GM12878 (cell line): Measurements from ENCODE around the gene GADD45A. TPM values are rescaled to one million over a fixed set of nuclear protein-coding genes. Genes with fewer than 3 reads are reported as not detected.

Experiments
- ATAC-seq: fragments of 200-7000 bp; cut with Tn5 transposase; 3 replicates; pipeline ENCODE4 v1.9.1; 2020; ENCODE audit warnings: mild to moderate bottlenecking, moderate library complexity
- BruUV-seq: library from RNA; stranded (reverse); fragments of 400-500 nt; replicated peaks from 2 replicates; lab custom pipeline; 2021; lab: Mats Ljungman, UMichigan
- CTCF ChIA-PET: fragments of 300-600 bp; sonication (Branson Sonifier 250); formaldehyde crosslinking; extraction: SDS; loops from one replicate; lab custom pipeline; 2021; ENCODE audit warnings: inconsistent platforms; lab: Yijun Ruan, JAX
- POLR2A ChIA-PET: fragments of 350-600 bp; formaldehyde crosslinking; extraction: SDS; loops from one replicate; lab custom pipeline; 2021; ENCODE audit warnings: inconsistent platforms; lab: Charles Lee
- RAD21 ChIA-PET: fragments of 300-600 bp; sonication (Branson Sonifier 250); formaldehyde crosslinking; loops from one replicate; lab custom pipeline; 2023; ENCODE audit warnings: antibody characterized with exemption; ENCODE audit not compliant: unreplicated experiment; lab: Charles Lee
- SMC1A ChIA-PET: fragments of 300-600 bp; sonication (Branson Sonifier 250); formaldehyde crosslinking; loops from one replicate; lab custom pipeline; 2023; ENCODE audit not compliant: unreplicated experiment, uncharacterized antibody; lab: Charles Lee
- DNase-seq: peaks from one replicate; pipeline ENCODE4 v3.0.0-alpha.2; 2011; ENCODE audit warnings: low read depth, low spot score
- FAIRE-seq: peaks from 3 replicates; lab custom pipeline; 2011; peaks lifted over from hg19 to GRCh38; lab: Jason Lieb, UNC
- H2AFZ ChIP-seq: 2 replicates; pipeline ENCODE4 v1.6.0; 2011; ENCODE audit warnings: low read depth, low read length, control low read depth; ENCODE audit not compliant: control insufficient read depth
- H3K27ac ChIP-seq: 2 replicates; pipeline ENCODE4 v1.5.1; 2011; ENCODE audit warnings: control low read depth; ENCODE audit not compliant: control insufficient read depth, insufficient read depth
- H3K27me3 ChIP-seq, 2 experiments: replicated peaks in 1 of 2; 2 replicates each; pipeline versions ENCODE4 v1.6.0 to v1.6.1; 2011; ENCODE audit warnings: low read length in 1 of 2; ENCODE audit not compliant: control insufficient read depth in 2 of 2, insufficient read depth in 2 of 2
- H3K36me3 ChIP-seq, 2 experiments: 2 replicates each; pipeline ENCODE4 v1.5.1; 2011; ENCODE audit warnings: low read length in 1 of 2; ENCODE audit not compliant: control insufficient read depth in 2 of 2, insufficient read depth in 2 of 2
- H3K4me1 ChIP-seq: 2 replicates; pipeline ENCODE4 v1.6.1; 2011; ENCODE audit warnings: mild to moderate bottlenecking, low read length, moderate library complexity, mixed read lengths; ENCODE audit not compliant: control insufficient read depth, insufficient read depth
- H3K4me2 ChIP-seq: 2 replicates; pipeline ENCODE4 v1.6.0; 2011; ENCODE audit warnings: control low read depth; ENCODE audit not compliant: control insufficient read depth, insufficient read depth
- H3K4me3 ChIP-seq: fragments of 200-600 bp; sonication (generic); 2 replicates; pipeline ENCODE4 v1.5.1; 2016
- H3K79me2 ChIP-seq: 2 replicates; pipeline ENCODE4 v1.6.0; 2011; ENCODE audit warnings: low read length; ENCODE audit not compliant: control insufficient read depth, insufficient read depth
- H3K9ac ChIP-seq: 2 replicates; pipeline ENCODE4 v1.8.0; 2011; ENCODE audit warnings: low read length, control low read depth, mixed read lengths; ENCODE audit not compliant: control insufficient read depth, insufficient read depth
- H3K9me3 ChIP-seq: replicated peaks from 3 replicates; pipeline ENCODE4 v1.5.1; 2011; ENCODE audit warnings: mild to moderate bottlenecking, low read length; ENCODE audit not compliant: control insufficient read depth, insufficient read depth
- H4K20me1 ChIP-seq: 2 replicates; pipeline ENCODE4 v1.6.0; 2011; ENCODE audit not compliant: control insufficient read depth, insufficient read depth
- CREM ChIP-seq: IDR thresholded peaks from 2 replicates; pipeline ENCODE4 v1.6.1; 2014; ENCODE audit warnings: antibody characterized with exemption, low read depth
- EZH2 ChIP-seq: IDR thresholded peaks from 2 replicates; pipeline ENCODE4 v1.6.1; 2012; ENCODE audit warnings: low read depth, mild to moderate bottlenecking, control low read depth, inconsistent platforms, low read length, borderline replicate concordance; ENCODE audit not compliant: control insufficient read depth
- HSF1 ChIP-seq: fragments of 150-350 bp; IDR thresholded peaks from 2 replicates; pipeline ENCODE4 v1.6.1; 2014; ENCODE audit warnings: mild to moderate bottlenecking, low read depth, low read length
- MEF2B ChIP-seq: fragments of 450-650 bp; IDR thresholded peaks from 2 replicates; pipeline ENCODE4 v1.6.1; 2018; ENCODE audit warnings: mild to moderate bottlenecking, moderate library complexity; ENCODE audit not compliant: partially characterized antibody, poor library complexity, severe bottlenecking
- NRF1 ChIP-seq: conservative IDR thresholded peaks from 2 replicates; pipeline ENCODE4 v1.6.1; 2011; ENCODE audit warnings: mild to moderate bottlenecking, low read depth, low read length, improper control_type of control experiment
- PKNOX1 ChIP-seq: fragments of 450-650 bp; IDR thresholded peaks from 2 replicates; pipeline ENCODE4 v1.6.1; 2016; ENCODE audit warnings: mild to moderate bottlenecking
- RELA ChIP-seq: fragments of 450-650 bp; IDR thresholded peaks from 2 replicates; pipeline ENCODE4 v1.8.0; 2014; ENCODE audit warnings: borderline replicate concordance; ENCODE audit not compliant: partially characterized antibody
- SMAD5 ChIP-seq: IDR thresholded peaks from 2 replicates; pipeline ENCODE4 v1.6.1; 2016; ENCODE audit warnings: antibody characterized with exemption, low read depth
- STAT1 ChIP-seq: fragments of 450-650 bp; conservative IDR thresholded peaks from 2 replicates; pipeline ENCODE4 v1.6.1; 2014; ENCODE audit warnings: antibody characterized with exemption, mild to moderate bottlenecking
- ZNF217 ChIP-seq: fragments of 450-650 bp; IDR thresholded peaks from 2 replicates; pipeline ENCODE4 v1.6.1; 2017; ENCODE audit warnings: antibody characterized with exemption, mild to moderate bottlenecking
- ZNF274 ChIP-seq: IDR thresholded peaks from one replicate; pipeline ENCODE4 v1.8.0; 2011; ENCODE audit not compliant: insufficient read length, insufficient read depth
- ZNF384 ChIP-seq: IDR thresholded peaks from 2 replicates; pipeline ENCODE4 v1.6.1; 2012; ENCODE audit warnings: low read depth, mild to moderate bottlenecking, low read length, improper control_type of control experiment, borderline replicate concordance
- WGBS: methylation state at CpG from one replicate; pipeline ENCODE4 v1.1.6; 2016; ENCODE audit warnings: low lambda C conversion rate; ENCODE audit not compliant: insufficient replicate concordance, insufficient coverage; ENCODE audit errors: missing lambda C conversion rate; 5-methylcytosine and 5-hydroxymethylcytosine counted together
- in situ Hi-C: fragments of 300-500 bp; cut with MboI; formaldehyde crosslinking; loops from 9 replicates; pipeline ENCODE4 v1.14.3; 2018; ENCODE audit warnings: mixed read lengths
- intact Hi-C: fragments of 100-400 bp; cut with micrococcal nuclease; formaldehyde crosslinking; loops from one replicate; pipeline ENCODE4 v1.14.2; 2022; ENCODE audit not compliant: unreplicated experiment
- polyA plus RNA-seq, 11 experiments: library from polyadenylated mRNA; depleted of rRNA in 4 of 11; unstranded in 6 of 11; stranded (reverse) in 5 of 11; fragments of >200 nt; fragmentation: Nextera tagmentation in 4 of 11; fragmentation: Illumina TruSeq in 1 of 11; extraction: Ambion mirVana in 4 of 11; extraction: Trizol in 1 of 11; gene quantifications; 1 replicate in 1 of 11; 2 replicates in 10 of 11; pipeline versions ENCODE4 v1.2.1 to v1.2.3, GENCODE V29; 2011 to 2016; ENCODE audit warnings: inconsistent platforms in 2 of 11, missing spikeins in 2 of 11, low read depth in 1 of 11
- total RNA-seq, 4 experiments: library from RNA; depleted of rRNA in 3 of 4; stranded (reverse); fragments of >200 nt in 3 of 4; fragmentation: Illumina TruSeq in 1 of 4; extraction: Trizol in 1 of 4; gene quantifications; 2 replicates each; pipeline versions ENCODE4 v1.2.1 to v1.2.3, GENCODE V29; 2013 to 2021
- TF ChIP-seq, protein P1 (sequence below): fragments of 450-650 bp; IDR thresholded peaks from 2 replicates; pipeline ENCODE4 v1.6.1; 2017; ENCODE audit warnings: borderline replicate concordance
- TF ChIP-seq, protein P2 (sequence below): fragments of 450-650 bp; conservative IDR thresholded peaks from 2 replicates; pipeline ENCODE4 v1.6.1; 2017; ENCODE audit warnings: mild to moderate bottlenecking, moderate library complexity
- TF ChIP-seq, protein P3 (sequence below): IDR thresholded peaks from 2 replicates; pipeline ENCODE4 v1.6.1; 2012; ENCODE audit warnings: low read depth, low read length, improper control_type of control experiment

Gene GADD45A
- total and polyA plus RNA-seq, 10 of the 15 experiments (the other 5 are each of a cell fraction or from before 2014, with no cell fraction given), result 4.7 to 48.9 (median 18.5) TPM

DNA sequence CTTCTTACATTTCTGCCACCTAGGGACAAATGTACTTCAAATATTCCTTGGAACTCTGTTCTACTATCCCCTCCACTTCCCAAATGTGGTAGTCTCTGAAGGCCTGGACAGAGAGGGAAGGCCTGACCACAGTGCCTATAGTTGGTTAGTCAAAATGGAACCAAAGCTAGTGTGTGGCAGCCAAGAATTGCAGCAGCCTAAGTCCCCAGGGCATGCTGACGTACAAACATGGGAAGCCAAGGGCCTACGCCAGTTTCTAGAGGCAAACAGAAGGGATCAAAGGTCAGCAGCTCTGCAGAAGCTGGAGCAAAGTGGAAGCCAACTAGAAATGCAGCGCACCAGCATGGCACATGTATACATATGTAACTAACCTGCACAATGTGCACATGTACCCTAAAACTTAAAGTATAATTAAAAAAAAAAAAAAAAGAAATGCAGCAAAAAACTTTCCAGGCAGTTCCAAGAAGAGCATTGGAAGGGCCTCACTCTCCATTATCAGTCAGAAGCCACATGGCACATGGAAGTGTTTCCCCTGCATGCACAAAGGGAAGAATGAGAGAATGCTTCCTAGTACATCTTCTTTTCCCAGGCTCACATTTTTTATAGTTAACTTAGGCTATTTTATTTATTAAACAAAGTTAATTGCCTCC is 39.4 kb upstream of the GADD45A start:
- no peak overlapping the region for H3K4me3 ChIP-seq
- no peaks in the 10 kb centered on the region for H4K20me1 ChIP-seq
- no peaks in the 10 kb centered on the region; a peak in 1 of 4 replicates for H3K27me3 ChIP-seq
- DNase-seq, result no peak
- ChIA-PET CTCF (interaction anchor here (2.6 kb wide), 1 partner anchor 115 kb away, joined by 11 read pairs; no protein-coding TSS in a partner anchor), RAD21 (interaction anchor here (1.5 kb wide), 1 partner anchor 115 kb away, joined by 6 read pairs; no protein-coding TSS in a partner anchor), POLR2A (interaction anchor here (1.9 kb wide), 1 partner anchor 39 kb away, joined by 5 read pairs; no protein-coding TSS in a partner anchor), SMC1A (interaction anchor here (2.1 to 3.1 kb wide), 2 partner anchors 32 to 114 kb away, joined by 4 to 10 read pairs; no protein-coding TSS in a partner anchor)
- H3K36me3 ChIP-seq, result no peaks in the 10 kb centered on the region
- WGBS, result 39% methylated on average over 3 of the region's 3 CpGs
- H3K9ac ChIP-seq, result no peak overlapping the region
- no peak for FAIRE-seq
- H3K9me3 ChIP-seq, result no peaks in the 10 kb centered on the region
- intact Hi-C loops (no loop called here), in situ Hi-C loops (no loop called here)
- no peak overlapping the region for H3K27ac ChIP-seq
- no peak overlapping the region for H2AFZ ChIP-seq
- H3K4me2 ChIP-seq, result no peak overlapping the region
- H3K79me2 ChIP-seq, result no peaks in the 10 kb centered on the region
- no TSS peak for BruUV-seq
- H3K4me1 ChIP-seq, result no peaks in the 10 kb centered on the region
- ATAC-seq, result no peak
- TF ChIP-seq, protein P1, sequence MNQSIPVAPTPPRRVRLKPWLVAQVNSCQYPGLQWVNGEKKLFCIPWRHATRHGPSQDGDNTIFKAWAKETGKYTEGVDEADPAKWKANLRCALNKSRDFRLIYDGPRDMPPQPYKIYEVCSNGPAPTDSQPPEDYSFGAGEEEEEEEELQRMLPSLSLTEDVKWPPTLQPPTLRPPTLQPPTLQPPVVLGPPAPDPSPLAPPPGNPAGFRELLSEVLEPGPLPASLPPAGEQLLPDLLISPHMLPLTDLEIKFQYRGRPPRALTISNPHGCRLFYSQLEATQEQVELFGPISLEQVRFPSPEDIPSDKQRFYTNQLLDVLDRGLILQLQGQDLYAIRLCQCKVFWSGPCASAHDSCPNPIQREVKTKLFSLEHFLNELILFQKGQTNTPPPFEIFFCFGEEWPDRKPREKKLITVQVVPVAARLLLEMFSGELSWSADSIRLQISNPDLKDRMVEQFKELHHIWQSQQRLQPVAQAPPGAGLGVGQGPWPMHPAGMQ, result no peak
- TF ChIP-seq ZNF384 (no peak), ZNF217 (no peak), CREM (no peak), PKNOX1 (no peak), HSF1 (no peak), SMAD5 (no peak), MEF2B (no peak), NRF1 (no peak), RELA (no peak), ZNF274 (no peak), STAT1 (no peak), EZH2 (no peak)
- TF ChIP-seq, protein P2, sequence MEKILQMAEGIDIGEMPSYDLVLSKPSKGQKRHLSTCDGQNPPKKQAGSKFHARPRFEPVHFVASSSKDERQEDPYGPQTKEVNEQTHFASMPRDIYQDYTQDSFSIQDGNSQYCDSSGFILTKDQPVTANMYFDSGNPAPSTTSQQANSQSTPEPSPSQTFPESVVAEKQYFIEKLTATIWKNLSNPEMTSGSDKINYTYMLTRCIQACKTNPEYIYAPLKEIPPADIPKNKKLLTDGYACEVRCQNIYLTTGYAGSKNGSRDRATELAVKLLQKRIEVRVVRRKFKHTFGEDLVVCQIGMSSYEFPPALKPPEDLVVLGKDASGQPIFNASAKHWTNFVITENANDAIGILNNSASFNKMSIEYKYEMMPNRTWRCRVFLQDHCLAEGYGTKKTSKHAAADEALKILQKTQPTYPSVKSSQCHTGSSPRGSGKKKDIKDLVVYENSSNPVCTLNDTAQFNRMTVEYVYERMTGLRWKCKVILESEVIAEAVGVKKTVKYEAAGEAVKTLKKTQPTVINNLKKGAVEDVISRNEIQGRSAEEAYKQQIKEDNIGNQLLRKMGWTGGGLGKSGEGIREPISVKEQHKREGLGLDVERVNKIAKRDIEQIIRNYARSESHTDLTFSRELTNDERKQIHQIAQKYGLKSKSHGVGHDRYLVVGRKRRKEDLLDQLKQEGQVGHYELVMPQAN, result no peak
- TF ChIP-seq, protein P3, sequence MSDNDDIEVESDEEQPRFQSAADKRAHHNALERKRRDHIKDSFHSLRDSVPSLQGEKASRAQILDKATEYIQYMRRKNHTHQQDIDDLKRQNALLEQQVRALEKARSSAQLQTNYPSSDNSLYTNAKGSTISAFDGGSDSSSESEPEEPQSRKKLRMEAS, result no peak
